NCI-H2107 treated with DMSO at 0.1 percent for 48 hours (cell line): ENCODE data around the gene GATAD2A.
"Not testable (repeated sequence)": the region's sequence is repeated elsewhere in the genome, so short reads cannot be mapped to it uniquely, and the experiment has no call there.

Experiments
- DNase-seq: peaks from one replicate; lab custom pipeline; 2025; ENCODE audit not compliant: unreplicated experiment; lab: John Stamatoyannopoulos, UW

Gene GATAD2A

DNA sequence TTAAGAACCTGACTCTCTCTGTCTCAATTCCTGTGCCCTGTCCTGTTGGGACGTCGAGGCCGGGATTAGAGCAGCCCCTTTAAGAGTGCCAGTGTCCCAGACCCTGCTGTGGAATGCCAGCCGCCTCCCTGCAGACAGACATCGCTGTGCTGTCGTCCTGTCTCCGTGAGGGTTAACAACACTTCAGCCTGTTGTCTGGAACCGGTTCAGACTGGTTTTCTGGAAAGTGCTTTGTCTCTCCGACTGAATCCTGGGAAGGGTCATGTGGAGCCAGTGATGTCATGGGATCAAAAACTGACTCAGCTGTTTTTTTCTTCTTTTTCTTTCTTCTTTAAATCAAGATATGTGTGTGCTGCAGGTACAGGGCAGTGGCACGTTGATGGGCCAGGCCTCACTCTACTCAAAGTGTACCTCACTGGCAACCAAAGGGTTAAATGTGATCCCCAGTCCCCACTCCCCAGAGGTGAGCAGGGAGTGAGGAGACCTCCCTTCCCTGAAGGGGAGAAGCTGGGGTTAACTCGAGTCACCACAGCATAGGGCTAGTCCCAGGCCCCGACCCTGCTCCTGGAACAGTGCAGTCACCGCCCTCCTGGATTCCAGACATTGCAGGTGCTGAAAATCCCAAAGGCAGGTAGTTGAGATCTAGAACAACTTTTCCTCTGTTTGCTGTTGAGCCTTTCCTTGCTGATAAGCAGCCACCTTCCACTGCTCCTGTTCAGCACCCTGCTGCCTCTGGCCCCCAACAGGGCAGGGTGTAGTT, 59.0 kb downstream of the GATAD2A start:
- DNase-seq, result no peak

- DNase-seq, result no peak
Observed at GRCh38 chr19:19465436-19466070, 60.1 kb downstream of the GATAD2A start.

DNA sequence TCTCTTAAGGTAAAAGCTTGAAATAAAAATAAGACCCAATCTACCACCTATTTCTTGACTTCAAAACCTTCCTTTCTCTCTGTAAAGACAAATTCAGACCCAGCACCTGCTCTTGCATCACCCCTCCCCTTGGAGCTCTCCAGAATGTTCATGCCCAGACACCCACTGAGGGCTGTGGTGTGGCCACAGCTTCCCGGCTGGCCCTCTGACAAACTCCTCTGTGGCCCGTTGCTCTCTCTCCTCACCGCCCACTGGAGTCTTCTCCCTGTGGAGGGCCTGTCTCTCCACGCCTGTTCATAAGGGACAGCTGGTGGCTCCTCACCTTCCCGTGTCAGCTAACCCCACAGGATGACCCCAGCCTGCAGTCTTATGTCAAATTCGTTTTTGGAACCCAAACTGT, 60.7 kb downstream of the GATAD2A start:
- no peak for DNase-seq

DNA sequence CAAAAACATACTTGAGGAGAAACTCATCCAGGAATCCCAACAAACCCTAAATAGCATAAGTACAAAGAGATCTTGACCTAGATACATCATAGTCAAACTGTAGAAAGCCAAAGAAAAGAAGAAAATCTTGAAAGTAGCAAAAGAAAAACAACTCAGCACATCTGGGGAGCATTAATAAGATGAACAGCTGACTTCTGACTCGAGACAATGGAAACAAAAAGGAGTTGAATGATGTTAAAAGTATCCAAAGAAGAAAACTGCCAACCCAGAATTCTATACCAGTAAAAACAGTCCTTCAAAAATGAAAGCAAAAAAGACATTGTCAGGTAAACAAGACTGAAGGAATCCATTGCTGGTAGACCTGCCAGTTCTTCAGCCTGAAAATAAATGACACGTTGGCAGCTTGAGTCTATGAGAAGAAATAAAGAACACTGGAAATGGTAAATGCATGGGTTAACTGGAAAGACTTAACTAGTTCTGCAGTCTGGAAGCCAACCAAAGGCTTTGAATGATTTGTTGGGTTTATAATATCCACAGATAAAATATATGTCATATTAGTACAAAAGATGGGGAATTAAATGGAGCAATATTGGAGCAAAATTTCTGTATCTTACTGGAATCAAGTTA, 63.1 kb downstream of the GATAD2A start:
- no peak for DNase-seq

GRCh38 chr19:19470579-19470978, 65.1 kb downstream of the GATAD2A start:
- no peak for DNase-seq

GRCh38 chr19:19471682-19472081, 66.2 kb downstream of the GATAD2A start:
- DNase-seq, result no peak

DNA sequence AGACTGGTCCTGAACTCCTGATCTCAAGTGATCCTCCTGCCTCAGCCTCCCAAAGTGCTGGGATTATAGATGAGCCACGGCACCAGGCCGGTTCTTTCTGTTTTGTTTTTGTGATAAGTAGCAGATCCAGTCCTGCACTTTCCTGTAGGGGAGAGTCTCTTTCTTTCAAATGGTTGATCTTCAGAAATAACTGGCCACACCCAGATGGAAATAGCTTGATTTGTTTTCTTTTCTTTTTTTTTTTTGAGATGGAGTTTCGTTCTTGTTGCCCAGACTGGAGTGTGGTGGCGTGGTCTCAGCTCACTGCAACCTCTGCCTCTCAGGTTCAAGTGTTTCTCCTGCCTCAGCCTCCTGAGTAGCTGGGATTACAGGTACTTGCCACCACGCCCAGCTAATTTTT, 66.6 kb downstream of the GATAD2A start:
- DNase-seq, result not testable (repeated sequence)

GRCh38 chr19:19475015-19475765, 69.7 kb downstream of the GATAD2A start:
- DNase-seq, result no peak

GRCh38 chr19:19475849-19476828, 70.7 kb downstream of the GATAD2A start:
- DNase-seq, result peak; percentile 14

DNA sequence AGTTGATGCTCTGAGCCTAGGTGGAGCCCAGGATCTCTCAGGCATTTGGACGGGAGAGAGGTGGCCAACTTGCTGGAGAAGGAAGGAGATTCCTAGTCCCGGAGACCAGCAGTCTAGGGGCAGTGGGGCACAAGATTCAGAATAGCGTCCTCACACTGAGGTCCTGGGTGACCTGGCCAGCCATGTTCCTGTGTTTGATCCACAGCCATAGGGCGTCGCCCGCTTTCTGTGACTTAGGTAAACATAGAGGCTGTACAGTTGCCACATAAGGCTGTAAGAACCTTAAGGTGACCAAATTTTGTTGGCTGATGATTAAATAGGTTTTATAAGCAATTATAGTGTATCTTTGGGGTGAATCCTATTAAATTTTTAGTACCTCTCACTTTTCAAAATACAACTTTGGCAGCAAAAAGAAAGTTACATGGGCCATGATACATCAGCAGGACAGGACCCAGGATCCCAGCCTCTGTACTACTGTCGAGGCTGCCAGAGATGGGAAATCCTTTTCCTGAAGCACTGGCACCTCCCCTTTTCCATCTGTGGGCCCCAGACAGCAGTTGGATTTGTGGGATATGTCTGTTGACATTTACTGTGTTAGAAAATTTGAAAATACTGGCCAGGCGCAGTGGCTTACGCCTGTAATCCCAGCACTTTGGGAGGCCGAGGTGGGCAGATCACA, 72.4 kb downstream of the GATAD2A start:
- DNase-seq, result no peak

GRCh38 chr19:19480688-19481087, 75.2 kb downstream of the GATAD2A start:
- DNase-seq, result peak; percentile 74

- DNase-seq, result peak; percentile 48
Observed at GRCh38 chr19:19482809-19483596, 77.5 kb downstream of the GATAD2A start.

DNA sequence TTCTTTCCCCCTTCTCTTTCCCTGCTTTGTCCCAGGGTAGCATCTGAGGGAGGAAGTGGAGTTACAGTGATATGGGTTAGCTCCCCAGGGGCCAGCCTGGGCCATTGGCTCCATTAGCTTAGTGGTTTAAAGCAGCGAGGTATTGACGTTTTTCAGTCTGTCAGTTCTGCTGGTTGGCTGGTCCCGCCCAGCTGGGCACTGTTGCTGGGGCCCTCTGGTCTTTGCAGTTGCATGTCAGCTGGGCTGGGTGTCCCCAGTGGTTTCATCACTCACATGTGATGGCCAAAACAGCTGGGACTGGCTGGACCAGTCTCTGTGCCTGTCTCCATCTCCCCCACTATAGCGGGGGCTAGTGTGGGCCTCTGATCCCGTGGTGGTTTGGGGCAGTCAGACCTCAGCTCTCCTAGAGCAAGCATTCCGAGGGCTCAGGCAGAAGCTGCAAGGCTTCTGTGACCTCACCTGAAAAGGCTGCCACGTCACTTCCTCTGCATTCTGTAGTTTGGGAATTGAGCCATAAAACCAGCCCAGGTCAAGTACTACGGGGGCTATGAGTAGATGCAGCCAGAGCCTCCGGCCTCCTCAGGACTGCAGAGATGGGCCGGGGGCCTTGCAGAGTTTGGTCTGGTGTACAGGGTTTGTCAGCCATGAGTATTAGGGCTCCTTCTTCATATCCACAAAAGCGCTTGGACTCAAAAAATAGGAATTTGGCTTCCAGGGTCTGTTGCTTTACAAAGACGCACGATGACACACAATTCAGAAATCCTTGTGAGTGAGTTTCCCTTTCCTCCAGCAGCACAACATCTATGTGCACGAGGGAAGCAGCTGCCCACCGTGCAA, 79.9 kb downstream of the GATAD2A start:
- DNase-seq, result no peak

DNA sequence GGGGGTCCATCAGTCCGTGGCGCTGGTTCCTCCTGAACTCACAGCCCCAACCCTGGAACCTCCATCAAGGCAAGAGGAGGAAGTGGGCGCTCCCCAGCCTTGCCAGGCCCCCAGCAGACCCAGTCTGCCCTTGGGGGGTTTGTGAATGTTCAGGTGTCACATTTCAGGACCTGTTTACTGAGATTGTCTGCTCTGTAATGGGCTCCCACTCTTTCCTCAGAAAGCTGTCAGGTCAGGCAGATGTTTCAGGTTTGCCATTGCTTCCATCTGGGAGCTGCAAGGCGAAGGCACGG, 80.5 kb downstream of the GATAD2A start:
- no peak for DNase-seq

- no peak for DNase-seq
Observed at GRCh38 chr19:19486343-19487076, 81.0 kb downstream of the GATAD2A start.

GRCh38 chr19:19487077-19487949, 81.8 kb downstream of the GATAD2A start:
- DNase-seq, result no peak
